Suppressor macrophage (primary cell): ENCODE data around the gene ARHGEF3.

Source experiments
- DNase-seq, 4 experiments: peaks; one replicate each; pipeline ENCODE4 v3.0.0-alpha.2; 2020 to 2022

The ARHGEF3 gene

GRCh38 chr3:56682462-56683121, 119.2 kb downstream of the ARHGEF3 start:
- DNase-seq = peak; percentile 79 to 91 (median 84)

DNA sequence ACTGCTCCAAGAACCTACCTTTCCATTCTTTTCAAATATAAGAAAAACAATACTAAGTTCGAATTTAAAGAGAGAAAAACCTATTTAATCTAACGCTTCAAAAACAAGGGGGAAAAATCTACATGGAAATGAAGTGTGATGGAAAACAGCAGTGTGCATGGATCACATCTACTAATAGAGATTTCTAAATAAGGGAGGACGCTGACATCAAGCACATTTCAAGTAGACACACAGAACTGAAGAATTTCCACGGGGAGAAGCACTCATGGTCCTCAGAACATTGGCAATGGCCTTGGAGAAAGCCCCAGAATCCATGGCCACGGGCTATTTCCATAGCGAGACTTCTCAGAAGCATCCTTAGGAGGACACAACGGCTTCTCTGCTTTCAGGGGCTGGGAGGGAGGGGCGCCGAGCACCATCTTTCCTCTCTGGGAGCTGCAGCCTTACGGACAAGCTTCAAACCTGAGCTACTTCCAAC, 119.7 kb downstream of the ARHGEF3 start:
- DNase-seq = no peak

GRCh38 chr3:56680054-56680580, 121.6 kb downstream of the ARHGEF3 start:
- peak in 1 of 4 experiments; percentile 6 for DNase-seq
